HG03139 (cell line): ENCODE measurements around the gene KIF18A.

Source experiments
- ATAC-seq: cut with Tn5 transposase; IDR thresholded peaks from one replicate; pipeline ENCODE4 v1.9.1; 2021; ENCODE audit not compliant: unreplicated experiment

The KIF18A gene

GRCh38 chr11:28049338-28050216, 58.4 kb downstream of the KIF18A start:
- ATAC-seq = no peak

DNA sequence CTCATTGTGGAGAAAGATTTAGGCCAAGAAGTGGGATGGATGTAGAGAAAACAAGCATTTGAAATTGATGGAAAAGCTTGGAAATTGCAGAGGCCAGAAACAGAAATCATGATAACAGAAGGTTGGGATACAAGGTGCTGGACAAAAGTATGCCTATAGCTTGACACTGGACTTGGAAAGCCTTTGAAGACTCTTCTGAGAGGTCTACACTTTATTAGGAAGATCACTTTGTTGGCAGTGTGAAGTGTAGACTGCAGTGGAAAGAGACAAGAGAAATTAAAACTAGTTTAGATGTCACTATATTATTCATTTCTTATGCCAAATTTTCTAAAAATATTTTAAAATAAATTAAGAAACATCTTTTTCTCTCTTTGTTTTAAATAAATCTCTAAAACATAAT, 59.1 kb downstream of the KIF18A start:
- ATAC-seq = no peak

DNA sequence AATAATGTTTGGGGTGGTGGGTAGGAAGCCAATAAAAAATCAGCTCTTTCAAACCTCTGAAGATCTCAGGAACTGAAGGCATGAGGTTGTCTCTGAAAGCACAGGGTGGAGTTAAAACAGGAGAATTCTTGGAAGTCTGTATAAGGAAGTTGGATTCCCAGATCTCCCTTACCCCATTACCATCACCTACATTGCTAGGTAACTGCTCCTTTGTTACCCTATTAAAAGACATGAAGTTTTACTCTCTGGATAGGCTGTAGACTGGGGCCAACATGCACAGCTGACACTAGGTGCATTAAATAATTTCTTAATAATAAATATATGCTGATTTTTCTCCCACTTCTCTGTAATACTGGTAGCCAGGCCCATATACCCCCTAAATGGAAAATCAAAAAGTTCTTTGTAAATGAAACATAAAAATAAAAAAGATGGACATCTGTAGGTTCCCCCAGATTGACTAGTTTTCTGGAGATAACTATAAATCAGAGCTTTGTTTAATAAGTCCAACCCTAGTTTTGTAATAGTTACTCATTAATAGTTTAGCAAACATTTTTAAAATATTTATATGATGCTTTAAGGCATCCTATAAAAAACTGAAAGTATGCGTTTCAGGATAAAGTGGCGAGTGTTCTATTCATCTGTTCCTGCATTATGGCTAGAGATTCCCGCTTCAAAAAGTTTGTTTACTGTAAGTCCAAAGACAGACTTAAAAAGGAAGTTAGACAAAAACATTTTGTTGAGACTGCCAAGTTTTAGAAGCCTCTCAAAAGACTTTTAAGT, 63.8 kb downstream of the KIF18A start:
- ATAC-seq = no peak

GRCh38 chr11:28040384-28040783, 67.6 kb downstream of the KIF18A start:
- no peak for ATAC-seq

DNA sequence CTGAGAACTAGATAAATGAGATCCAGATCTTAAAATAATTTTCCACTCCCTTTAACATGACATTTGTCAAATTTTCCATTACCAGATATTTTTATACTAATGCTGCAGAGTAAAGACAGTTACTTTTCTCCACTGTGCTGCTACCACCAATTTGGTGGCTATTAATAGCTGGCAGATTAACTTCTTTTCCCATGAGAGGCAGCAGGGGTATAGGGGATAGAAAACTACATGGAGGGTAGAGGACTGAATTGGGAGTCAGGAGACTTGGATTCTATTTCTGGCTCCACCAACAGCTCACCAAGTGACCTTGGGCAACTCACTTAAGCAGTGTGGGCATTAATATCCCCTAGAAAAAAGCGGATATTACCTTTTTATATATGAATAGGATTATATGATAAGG, 69.2 kb downstream of the KIF18A start:
- no peak for ATAC-seq

- ATAC-seq = peak; percentile 77
Measured at GRCh38 chr11:28026634-28027290, 81.2 kb downstream of the KIF18A start.

DNA sequence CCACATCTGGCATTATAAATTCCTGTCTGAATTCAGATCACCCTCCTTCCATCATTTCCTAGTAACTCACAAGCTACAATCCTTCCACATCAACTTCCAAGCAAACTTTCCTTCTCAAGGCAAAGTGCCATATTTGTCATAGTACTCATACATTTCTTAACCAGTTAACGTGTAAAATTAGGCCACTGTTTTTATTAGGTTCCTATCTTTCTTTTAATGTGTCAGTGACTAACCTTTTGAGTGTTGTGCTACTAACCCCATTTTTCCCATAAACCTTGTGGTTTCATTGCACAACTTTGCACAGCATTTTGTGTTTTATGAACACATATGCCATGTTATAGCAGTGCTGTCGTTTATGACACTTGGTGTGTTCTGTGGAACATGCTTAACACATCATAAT, 90.1 kb downstream of the KIF18A start:
- no peak for ATAC-seq

DNA sequence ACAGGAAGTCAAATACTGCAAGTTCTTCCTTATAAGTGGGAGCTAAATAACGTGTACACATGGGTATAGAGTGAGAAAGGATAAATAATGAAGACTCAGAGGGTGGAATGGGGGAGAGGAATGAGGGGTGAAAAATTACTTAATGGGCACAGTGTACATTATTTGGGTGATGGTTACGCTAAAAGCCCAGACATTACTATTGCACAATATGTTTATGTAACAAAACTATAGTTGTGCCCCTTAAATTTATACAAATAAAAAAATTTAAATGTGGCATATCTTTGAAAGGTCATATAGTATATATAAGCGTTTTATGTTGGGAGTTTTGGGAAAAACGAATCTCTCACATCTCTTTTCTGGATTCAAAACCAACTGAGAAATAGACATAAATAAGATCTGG, 96.1 kb downstream of the KIF18A start:
- no peak for ATAC-seq

GRCh38 chr11:28009996-28010395, 98.0 kb downstream of the KIF18A start:
- ATAC-seq = no peak

- ATAC-seq = no peak
Measured at GRCh38 chr11:28009388-28009787, 98.6 kb downstream of the KIF18A start.

GRCh38 chr11:28003615-28004014, 104.3 kb downstream of the KIF18A start:
- ATAC-seq = no peak

DNA sequence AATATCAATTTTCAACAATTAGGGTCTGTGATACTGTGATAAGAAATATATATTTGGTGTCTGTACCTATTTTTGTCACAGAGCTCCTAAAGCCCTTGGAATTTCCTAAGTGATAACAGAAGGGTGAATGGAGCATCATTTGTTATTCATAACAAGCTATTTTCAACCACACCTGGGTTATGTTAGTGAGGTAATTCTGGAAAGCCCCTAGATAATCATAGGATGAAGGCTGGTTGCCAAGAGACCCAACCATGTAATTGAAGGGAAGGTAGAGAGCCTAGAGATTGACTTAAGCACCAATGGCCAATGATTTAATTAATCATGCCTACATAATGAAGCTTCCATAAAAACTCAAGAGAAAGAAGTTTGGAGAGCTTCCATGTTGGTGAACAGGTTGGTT, 109.4 kb downstream of the KIF18A start:
- no peak for ATAC-seq

- no peak for ATAC-seq
Measured at GRCh38 chr11:27997344-27997743, 110.6 kb downstream of the KIF18A start.

- no peak for ATAC-seq
Measured at GRCh38 chr11:27996066-27996465, 111.9 kb downstream of the KIF18A start.

DNA sequence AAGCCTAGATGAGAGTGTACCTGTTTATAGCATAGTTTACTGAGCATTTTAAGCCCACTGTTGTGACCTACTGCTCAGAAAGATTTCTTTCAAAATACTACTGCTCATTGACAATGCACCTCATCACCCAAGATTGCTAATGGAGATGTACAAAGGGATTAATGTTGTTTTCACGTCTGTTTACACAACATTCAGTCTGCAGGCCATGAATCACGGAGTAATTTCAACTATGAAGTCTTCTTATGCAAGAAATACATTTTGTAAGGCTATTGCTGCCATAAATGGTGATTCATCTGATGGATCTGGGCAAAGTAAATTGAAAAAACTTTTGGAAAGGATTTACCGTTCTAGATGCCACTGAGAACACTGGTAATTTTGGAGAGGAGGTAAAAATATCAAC, 112.9 kb downstream of the KIF18A start:
- ATAC-seq = no peak

- no peak for ATAC-seq
Measured at GRCh38 chr11:27991736-27992135, 116.2 kb downstream of the KIF18A start.

DNA sequence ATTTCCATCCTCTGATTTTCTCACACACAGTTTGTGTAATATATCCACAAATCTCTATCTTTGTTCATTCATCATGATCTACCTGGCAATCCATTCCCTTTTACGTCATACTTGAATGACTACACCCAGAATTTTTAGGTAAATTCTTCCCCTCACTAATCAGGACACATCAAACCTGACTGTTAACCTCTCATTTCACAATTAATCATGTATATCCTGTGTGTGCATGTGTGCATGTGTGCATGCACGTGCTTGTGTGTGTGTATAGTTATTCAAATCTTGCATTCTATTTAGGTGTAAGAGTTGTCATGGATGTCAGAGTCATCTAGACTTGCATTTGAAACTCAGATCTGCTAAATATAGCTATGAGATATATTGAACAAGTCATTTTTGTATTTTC, 130.4 kb downstream of the KIF18A start:
- ATAC-seq = no peak

- no peak for ATAC-seq
Measured at GRCh38 chr11:27977031-27977430, 130.9 kb downstream of the KIF18A start.

- ATAC-seq = no peak
Measured at GRCh38 chr11:27976262-27976661, 131.7 kb downstream of the KIF18A start.

- ATAC-seq = no peak
Measured at GRCh38 chr11:27973851-27974536, 134.0 kb downstream of the KIF18A start.

DNA sequence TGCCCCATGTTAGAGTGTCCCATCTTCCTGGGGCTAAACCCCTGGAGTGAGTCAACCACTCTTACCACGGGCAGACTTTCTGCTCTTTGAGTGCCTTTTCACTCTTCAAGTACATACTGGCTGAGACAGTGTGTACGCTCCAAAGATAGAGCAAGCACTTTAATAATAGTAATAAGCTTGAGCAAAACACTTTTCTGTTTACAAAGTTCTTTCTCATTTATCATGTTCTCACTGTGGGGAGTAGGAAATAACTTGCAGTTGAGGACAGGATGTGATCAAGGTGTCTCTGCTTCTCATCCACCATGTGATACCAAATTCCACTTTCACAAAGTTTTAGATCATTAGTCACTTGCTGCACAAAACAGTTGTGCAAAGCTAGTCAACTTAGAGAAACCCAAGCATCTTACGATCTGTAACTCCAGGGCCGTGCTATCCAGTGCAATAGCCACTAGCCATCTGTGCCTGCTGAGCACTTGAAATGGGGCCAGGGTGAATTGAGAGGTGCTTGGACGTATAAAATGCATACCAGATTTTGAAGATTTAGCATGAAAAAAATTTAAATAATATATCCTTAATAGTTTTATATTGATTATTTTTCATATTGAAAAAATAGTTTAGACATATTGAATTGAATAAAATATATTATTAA, 135.3 kb downstream of the KIF18A start:
- no peak for ATAC-seq
